Stimulated activated naive B cell treated with anti-CD40 and anti-IgM and Interleukin-4, amounts not matched to agents 10 μg/mL and 1 μg/mL and 100 μg/mL, for 72 hours (primary cell): Measurements from ENCODE around the gene NPAT.
A peak's percentile ranks its signal among the peaks of the same experiment; 100 is the strongest.
"Not testable (repeated sequence)": the region's sequence is repeated elsewhere in the genome, so short reads cannot be mapped to it uniquely, and the experiment has no call there.

ENCODE experiments used
- ATAC-seq, 2 donors: fragments of 150-1000 bp; cut with Tn5 transposase; replicated peaks; 2 replicates each; pipeline ENCODE4 v1.10.0; 2021; ENCODE audit warnings: moderate library complexity in 1 of 2
- DNase-seq: peaks from one replicate; pipeline ENCODE4 v3.0.0; 2021
- H3K27ac Mint-ChIP-seq: one replicate; pipeline ENCODE4 v1.8.0; 2022; ENCODE audit warnings: mild to moderate bottlenecking, mixed read lengths
- H3K27me3 Mint-ChIP-seq, 2 donors: one replicate each; pipeline ENCODE4 v1.8.0; 2022; ENCODE audit warnings: mixed read lengths in 2 of 2
- H3K36me3 Mint-ChIP-seq, 2 donors: one replicate each; pipeline ENCODE4 v1.8.0; 2022; ENCODE audit warnings: mixed read lengths in 2 of 2, mild to moderate bottlenecking in 1 of 2
- H3K4me1 Mint-ChIP-seq, 2 donors: one replicate each; pipeline ENCODE4 v1.8.0; 2022; ENCODE audit warnings: mixed read lengths in 2 of 2, mild to moderate bottlenecking in 1 of 2
- H3K4me3 Mint-ChIP-seq, 2 donors: one replicate each; pipeline ENCODE4 v1.8.0; 2022; ENCODE audit warnings: mild to moderate bottlenecking in 2 of 2, mixed read lengths in 2 of 2, moderate library complexity in 1 of 2
- H3K9me3 Mint-ChIP-seq, 2 donors: one replicate each; pipeline ENCODE4 v1.8.0; 2022; ENCODE audit warnings: mixed read lengths in 2 of 2, mild to moderate bottlenecking in 1 of 2

NPAT gene

DNA sequence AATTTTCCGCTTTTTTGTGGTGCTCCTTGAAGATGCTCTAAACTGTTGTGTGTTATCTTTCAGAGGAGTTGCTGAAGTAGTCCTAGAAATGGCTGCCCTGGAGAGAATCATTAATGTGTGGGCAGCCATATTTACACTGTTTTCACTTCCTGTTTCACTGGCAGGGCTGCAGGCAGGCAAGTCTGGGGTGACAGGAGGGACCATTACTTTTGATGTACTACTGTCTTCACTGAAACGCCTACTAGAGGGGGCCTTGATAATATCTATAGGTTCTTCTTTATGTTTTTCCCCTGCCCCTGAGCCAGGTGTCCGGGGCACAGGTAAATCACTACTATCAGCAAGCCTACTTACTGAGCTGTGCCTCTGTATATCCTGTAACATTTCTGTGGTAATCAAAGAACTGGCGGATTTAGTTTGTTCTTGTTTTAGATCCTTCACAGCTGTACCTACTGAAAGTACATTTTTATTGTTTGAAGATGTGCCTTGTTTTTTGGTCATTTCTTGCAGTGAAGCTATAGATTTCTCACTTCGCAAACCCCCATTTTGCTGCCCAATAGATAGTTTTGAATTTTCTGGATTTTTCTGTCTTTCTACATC lies 61.4 kb downstream of the NPAT start:
- H3K4me3 Mint-ChIP-seq = no peak overlapping the region
- H3K4me1 Mint-ChIP-seq = peaks cover 11 to 13% of the 10 kb centered on the region in 2 donors
- no peaks in the 10 kb centered on the region for H3K27me3 Mint-ChIP-seq
- no peaks in the 10 kb centered on the region for H3K9me3 Mint-ChIP-seq
- DNase-seq = peak; percentile 47
- H3K27ac Mint-ChIP-seq = peak overlapping the region; percentile 80
- H3K36me3 Mint-ChIP-seq = peaks cover 24 to 30% of the 10 kb centered on the region in 2 donors
- peak; percentile 100 for ATAC-seq

DNA sequence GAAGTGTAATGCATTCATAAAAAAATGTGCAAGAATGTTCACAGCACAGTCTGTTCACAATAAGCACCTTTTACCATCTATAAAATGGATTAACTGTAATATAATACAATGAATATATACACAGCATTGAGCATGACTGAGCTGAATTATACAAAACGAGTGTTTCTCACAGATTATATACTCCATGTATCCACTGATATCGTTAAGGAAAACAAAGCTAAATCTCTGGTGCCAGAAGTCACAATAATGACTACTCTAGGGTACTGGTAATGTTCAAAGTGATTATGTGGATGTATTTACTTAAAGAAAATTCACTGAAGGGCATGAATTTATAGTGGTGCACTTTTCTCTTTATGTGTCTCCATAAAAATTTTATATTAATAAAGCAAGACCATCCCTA lies 67.8 kb downstream of the NPAT start:
- Mint-ChIP-seq H3K36me3 (peaks cover 21 to 34% of the 10 kb centered on the region in 2 donors), H3K4me3 (no peak overlapping the region), H3K4me1 (no peaks in the 10 kb centered on the region), H3K27me3 (no peaks in the 10 kb centered on the region), H3K9me3 (no peaks in the 10 kb centered on the region), H3K27ac (no peak overlapping the region)
- ATAC-seq = no peak
- no peak for DNase-seq

DNA sequence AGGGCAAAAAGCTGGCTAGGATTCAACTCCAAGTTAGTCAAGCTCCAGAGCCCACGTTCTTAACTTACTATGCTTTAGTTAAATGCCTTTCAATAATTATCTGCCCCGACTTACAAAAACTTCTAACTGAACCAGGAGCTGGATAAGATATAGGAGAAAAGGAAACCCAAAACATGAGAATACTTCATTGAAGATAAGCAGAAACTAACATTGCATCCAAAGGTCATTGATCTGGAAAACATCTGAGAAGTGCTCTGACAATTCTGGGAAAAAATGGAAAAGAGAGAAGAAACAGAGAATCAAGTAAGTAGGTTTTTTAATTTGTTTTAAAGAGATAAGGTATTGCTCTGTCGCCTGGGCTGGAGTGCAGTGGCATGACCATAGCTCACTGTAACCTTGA lies 73.9 kb downstream of the NPAT start:
- peaks cover 44 to 61% of the 10 kb centered on the region in 2 donors for H3K36me3 Mint-ChIP-seq
- H3K27ac Mint-ChIP-seq = no peak overlapping the region
- no peaks in the 10 kb centered on the region for H3K9me3 Mint-ChIP-seq
- H3K27me3 Mint-ChIP-seq = no peaks in the 10 kb centered on the region
- DNase-seq (no peak), ATAC-seq (no peak)
- no peak overlapping the region for H3K4me3 Mint-ChIP-seq
- no peaks in the 10 kb centered on the region for H3K4me1 Mint-ChIP-seq

DNA sequence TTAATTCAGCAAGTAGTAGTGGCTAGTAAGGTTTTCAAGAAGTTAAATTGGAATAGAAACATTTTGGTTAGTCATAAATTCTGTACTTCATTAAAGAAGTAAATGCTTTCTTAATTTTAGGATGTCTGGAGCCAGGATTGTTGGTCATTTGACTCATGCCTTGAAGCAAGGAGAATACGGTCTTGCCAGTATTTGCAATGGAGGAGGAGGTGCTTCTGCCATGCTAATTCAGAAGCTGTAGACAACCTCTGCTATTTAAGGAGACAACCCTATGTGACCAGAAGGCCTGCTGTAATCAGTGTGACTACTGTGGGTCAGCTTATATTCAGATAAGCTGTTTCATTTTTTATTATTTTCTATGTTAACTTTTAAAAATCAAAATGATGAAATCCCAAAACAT lies 75.3 kb downstream of the NPAT start:
- H3K9me3 Mint-ChIP-seq = no peaks in the 10 kb centered on the region
- H3K36me3 Mint-ChIP-seq = peaks cover 44 to 61% of the 10 kb centered on the region in 2 donors
- no peak overlapping the region for H3K27ac Mint-ChIP-seq
- no peaks in the 10 kb centered on the region for H3K27me3 Mint-ChIP-seq
- H3K4me3 Mint-ChIP-seq = no peak overlapping the region
- ATAC-seq (no peak), DNase-seq (no peak)
- no peaks in the 10 kb centered on the region for H3K4me1 Mint-ChIP-seq

DNA sequence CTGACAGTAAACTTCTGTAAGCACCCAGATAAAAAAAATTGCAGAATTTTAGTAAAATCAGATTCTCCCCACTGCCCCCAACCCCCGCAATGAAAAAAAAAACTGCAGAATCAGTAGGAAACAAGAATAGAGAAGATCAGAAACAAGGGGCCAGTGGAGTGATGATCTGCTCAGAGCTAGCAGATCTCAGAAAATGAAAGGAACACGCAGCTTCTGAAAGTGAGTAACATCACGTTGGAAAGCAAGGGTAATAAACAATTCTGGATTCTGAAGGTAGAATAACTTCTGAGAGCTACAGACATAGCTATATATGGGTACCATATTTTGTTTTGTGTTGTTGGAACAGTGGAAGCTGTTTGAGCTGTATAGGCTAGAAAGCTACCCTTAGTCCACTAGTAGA lies 77.8 kb downstream of the NPAT start:
- no peaks in the 10 kb centered on the region for H3K27me3 Mint-ChIP-seq
- no peaks in the 10 kb centered on the region for H3K9me3 Mint-ChIP-seq
- no peak overlapping the region for H3K27ac Mint-ChIP-seq
- no peak for DNase-seq
- ATAC-seq = no peak
- H3K4me1 Mint-ChIP-seq = no peaks in the 10 kb centered on the region
- no peak overlapping the region for H3K4me3 Mint-ChIP-seq
- peaks cover 39 to 58% of the 10 kb centered on the region in 2 donors for H3K36me3 Mint-ChIP-seq

DNA sequence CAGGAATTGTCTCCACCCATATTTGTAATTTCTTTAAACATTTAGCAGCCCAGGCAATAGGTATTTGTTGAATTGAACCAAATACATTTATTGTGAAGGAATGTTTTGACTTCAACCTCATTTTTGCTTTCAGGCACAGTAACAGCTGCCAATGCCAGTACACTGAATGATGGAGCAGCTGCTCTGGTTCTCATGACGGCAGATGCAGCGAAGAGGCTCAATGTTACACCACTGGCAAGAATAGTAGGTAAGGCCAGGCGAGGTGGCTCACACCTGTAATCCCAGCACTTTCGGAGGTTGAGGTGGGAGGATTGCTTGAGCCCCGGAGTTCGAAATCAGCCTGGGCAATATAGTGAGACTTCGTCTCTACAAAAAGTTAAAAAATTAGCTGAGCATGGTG lies 80.1 kb downstream of the NPAT start:
- no peaks in the 10 kb centered on the region for H3K27me3 Mint-ChIP-seq
- peaks cover 32 to 50% of the 10 kb centered on the region in 2 donors for H3K36me3 Mint-ChIP-seq
- ATAC-seq (no peak), DNase-seq (no peak)
- H3K27ac Mint-ChIP-seq = no peak overlapping the region
- H3K9me3 Mint-ChIP-seq = no peaks in the 10 kb centered on the region
- no peak overlapping the region for H3K4me3 Mint-ChIP-seq
- H3K4me1 Mint-ChIP-seq = peaks cover 1% of the 10 kb centered on the region in 2 donors

DNA sequence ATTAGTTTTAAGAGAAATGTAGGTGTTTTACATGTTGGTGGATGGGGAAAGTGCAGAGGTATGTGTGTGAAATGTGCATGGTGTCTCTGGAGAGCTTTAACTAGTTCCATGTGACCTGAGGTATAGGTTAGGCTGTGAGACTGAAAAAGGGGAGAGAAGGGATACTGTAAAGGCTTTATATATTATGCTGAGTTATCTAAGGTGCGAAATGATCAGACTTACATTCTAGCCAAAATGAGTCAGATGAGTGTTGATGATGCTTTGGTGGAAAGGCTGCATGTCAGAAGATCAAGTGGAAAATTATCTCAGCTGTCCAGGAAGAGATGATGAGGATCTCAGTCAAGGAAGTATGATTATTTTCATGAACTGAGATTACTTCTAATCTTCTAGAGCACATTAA lies 85.2 kb downstream of the NPAT start:
- no peak for DNase-seq
- peak in 1 of 2 donors; percentile 22 for ATAC-seq
- Mint-ChIP-seq H3K27me3 (no peaks in the 10 kb centered on the region), H3K9me3 (no peaks in the 10 kb centered on the region), H3K4me1 (peaks cover 8 to 18% of the 10 kb centered on the region in 2 donors), H3K27ac (no peak overlapping the region), H3K4me3 (no peak overlapping the region), H3K36me3 (peaks cover 30 to 40% of the 10 kb centered on the region in 2 donors)

DNA sequence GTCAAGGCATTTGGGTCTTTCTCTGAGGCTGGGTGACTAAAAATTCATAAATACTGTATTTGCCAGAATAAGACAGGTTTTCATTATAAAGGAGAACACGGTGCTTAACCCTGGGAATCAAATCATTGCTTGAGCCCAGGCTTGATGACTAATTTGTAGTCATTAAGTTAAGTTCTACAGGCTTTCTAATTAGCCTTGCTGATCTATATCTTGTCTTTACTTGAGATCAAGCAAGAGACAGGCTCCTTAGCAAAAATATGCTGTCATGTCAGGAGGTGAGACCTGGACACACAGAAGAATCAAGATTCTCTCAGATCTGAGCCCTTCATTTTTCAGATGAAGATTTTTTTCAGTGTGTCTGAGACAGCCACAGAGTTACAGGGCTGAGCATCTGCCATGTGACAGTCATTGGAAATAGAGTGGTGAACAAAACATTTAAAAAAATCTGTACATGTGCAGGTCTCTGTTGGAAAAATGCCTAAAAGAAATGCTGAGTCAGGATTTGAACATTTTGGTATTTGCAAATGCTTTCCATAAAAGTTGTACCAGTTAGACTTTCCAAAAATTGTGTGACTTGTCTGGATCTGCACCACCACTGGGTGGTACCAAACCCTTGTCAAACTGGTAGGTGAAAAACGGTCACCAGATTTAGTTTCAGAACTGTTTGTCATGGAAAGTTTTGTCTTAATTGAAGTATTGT lies 86.4 kb downstream of the NPAT start:
- no peak for DNase-seq
- Mint-ChIP-seq H3K36me3 (peaks cover 32 to 36% of the 10 kb centered on the region in 2 donors), H3K27ac (peak overlapping the region; percentile 25), H3K4me1 (peaks cover 8 to 18% of the 10 kb centered on the region in 2 donors), H3K27me3 (no peaks in the 10 kb centered on the region), H3K9me3 (no peaks in the 10 kb centered on the region), H3K4me3 (no peak overlapping the region)
- ATAC-seq = peak; percentile 55 to 61

DNA sequence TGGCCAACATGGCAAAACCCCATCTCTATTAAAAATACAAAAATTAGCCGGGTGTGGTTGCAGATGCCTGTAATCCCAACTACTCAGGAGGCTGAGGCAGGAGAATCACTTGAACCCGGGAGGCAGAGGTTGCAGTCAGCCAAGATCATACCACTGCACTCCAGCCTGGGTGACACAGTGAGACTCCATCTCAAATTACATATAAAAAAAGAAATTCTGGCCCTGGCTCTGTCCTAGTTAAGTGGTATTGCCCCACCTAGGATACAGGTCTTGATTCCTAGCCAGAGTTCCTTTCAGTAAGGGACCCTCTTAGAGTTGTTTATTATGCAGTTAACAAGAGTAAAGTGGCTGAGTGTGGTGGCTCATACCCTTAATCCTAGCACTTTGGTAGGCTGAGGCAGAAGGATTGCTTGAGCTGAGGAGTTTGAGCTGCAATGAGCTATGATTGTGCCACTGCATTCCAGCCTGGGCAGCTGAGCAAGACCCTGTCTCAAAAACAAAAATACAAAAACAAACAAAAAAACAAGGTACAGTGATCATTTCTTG lies 89.4 kb downstream of the NPAT start:
- DNase-seq, H3K27ac Mint-ChIP-seq, H3K27me3 Mint-ChIP-seq, H3K4me3 Mint-ChIP-seq, ATAC-seq, H3K9me3 Mint-ChIP-seq: not testable (repeated sequence)
- H3K36me3 Mint-ChIP-seq = peaks cover 27 to 34% of the 10 kb centered on the region in 2 donors
- peaks cover 8 to 18% of the 10 kb centered on the region in 2 donors for H3K4me1 Mint-ChIP-seq

DNA sequence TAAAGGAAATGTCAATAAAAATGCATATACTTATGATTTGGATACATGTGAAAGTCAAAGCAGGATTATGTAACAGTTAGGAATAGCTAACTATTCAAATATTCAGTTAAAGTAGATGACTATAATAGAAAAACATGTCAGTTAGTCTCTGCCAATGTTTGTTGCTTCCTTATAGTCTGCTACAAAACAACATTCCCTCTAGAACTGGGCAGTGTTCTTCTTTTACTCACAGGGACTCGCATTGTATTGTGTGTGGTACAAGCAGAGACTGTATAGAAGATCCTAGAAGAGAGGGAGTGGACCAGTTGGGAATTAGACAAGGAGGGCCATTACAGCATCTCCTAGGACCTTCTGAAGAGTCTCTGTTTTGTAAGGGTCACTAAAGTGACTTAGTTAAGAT lies 90.4 kb downstream of the NPAT start:
- no peak overlapping the region for H3K4me3 Mint-ChIP-seq
- H3K27me3 Mint-ChIP-seq = no peaks in the 10 kb centered on the region
- DNase-seq (no peak), ATAC-seq (no peak)
- H3K9me3 Mint-ChIP-seq = no peaks in the 10 kb centered on the region
- peaks cover 3 to 13% of the 10 kb centered on the region in 2 donors for H3K4me1 Mint-ChIP-seq
- no peak overlapping the region for H3K27ac Mint-ChIP-seq
- H3K36me3 Mint-ChIP-seq = peaks cover 29 to 35% of the 10 kb centered on the region in 2 donors

DNA sequence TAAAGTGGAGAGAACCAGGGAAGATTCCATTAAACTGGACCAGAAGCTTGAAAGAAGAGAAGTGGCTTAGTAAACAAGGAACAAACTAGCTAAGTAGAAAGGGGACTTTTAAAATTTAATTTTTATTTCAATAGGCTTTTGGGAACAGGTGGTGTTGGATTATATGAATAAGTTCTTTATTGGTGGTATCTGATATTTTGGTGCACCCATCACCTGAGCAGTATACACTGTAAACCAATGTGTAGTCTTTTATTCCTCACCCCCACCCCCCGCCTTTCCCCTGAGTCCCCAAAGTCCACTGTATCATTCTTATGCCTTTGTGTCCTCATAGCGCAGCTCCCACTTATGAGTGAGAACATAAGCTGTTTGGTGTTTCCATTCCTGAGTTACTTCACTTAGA lies 93.7 kb downstream of the NPAT start:
- ATAC-seq = no peak
- Mint-ChIP-seq H3K27ac (no peak overlapping the region), H3K27me3 (no peaks in the 10 kb centered on the region), H3K4me1 (peaks cover 11 to 18% of the 10 kb centered on the region in 2 donors), H3K4me3 (no peak overlapping the region), H3K36me3 (peaks cover 31 to 43% of the 10 kb centered on the region in 2 donors), H3K9me3 (peaks cover 0 to 1% of the 10 kb centered on the region in 2 donors)
- no peak for DNase-seq

DNA sequence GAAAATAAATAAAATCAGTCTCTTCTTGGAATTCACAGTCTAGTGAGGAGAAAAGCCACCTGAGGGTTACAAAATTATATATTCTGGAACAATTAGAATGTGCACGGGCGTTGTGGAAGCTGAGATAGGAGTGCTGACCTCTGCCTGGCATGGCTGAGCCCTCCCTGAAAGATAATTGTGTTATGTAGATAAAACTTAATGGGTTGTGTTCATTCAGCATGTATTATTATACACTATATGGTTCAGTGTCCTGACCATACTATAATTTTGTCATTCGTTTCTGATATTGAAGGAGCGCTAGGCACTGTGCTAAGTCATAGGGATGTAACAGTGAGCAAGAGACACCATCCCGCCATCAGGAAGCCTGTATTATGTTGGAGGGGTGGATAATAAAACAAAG lies 97.3 kb downstream of the NPAT start:
- Mint-ChIP-seq H3K4me3 (no peak overlapping the region), H3K4me1 (peaks cover 21 to 39% of the 10 kb centered on the region in 2 donors), H3K27me3 (no peaks in the 10 kb centered on the region), H3K36me3 (peaks cover 27 to 43% of the 10 kb centered on the region in 2 donors), H3K9me3 (peaks cover 0 to 1% of the 10 kb centered on the region in 2 donors), H3K27ac (no peak overlapping the region)
- ATAC-seq = no peak
- DNase-seq = no peak

DNA sequence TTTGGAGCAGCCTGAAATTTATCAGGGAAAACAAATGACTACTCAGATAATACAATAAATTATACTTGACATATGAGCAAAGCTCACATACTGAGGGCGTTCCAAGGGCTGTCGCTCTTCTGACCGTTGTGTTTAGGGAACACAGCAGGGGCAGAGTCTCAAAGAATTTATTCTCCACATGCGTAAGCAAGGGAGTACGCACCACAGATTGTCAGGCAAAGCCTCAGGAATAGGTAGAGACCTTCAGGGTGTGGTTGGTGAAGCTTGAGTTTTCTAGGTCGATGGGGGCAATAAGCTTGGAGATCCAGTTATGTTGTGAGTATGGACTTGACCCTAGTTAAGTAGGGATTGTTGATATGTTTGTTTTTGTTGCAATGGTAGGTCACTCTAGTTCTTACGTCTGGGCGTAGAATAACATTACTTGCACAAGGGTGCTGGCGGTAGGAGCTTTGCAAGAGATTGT lies 100.2 kb downstream of the NPAT start:
- Mint-ChIP-seq H3K9me3 (peaks cover 0 to 1% of the 10 kb centered on the region in 2 donors), H3K27me3 (no peaks in the 10 kb centered on the region), H3K4me1 (peaks cover 21 to 39% of the 10 kb centered on the region in 2 donors), H3K4me3 (peak overlapping the region; percentile 92 to 93), H3K27ac (peak overlapping the region; percentile 92), H3K36me3 (peaks cover 15 to 26% of the 10 kb centered on the region in 2 donors)
- ATAC-seq (no peak), DNase-seq (no peak)

DNA sequence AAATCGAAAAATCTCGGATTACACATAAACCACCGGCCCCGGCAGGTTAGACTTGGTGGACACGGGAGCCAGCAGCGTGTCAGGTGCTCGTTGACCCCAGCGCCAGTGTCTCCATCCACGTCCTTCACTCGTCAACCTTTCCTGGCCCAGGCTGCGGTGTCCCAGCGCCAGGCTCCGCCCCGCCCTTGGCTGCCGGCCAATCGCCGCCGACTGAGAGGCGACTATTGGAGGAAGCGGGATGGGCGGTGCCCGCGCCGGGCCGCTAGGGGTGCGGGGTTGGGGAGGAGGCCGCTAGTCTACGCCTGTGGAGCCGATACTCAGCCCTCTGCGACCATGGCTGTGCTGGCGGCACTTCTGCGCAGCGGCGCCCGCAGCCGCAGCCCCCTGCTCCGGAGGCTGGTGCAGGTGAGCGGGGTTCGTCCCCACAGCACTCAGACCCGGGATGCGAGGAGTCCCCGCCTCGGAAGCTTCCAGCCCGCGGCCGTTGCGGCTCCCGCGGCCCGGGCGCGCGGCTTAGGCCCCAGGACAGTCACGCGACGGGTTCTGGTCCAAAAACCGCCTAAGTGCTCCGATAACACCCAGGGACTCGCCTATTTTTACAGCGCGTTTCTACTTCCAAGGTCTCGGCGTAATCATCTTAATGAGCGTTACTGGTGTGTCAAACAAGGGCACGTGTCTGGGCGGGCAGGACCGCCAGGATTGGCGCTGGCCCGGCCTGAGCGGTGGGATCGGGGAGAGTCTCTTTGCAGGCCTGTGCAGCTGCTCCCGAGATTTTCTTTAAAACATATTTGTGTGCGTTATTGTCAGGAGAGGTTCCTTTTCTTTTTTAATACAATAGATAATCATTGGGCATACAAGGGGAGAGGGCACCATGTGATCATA lies 100.9 kb downstream of the NPAT start, which contains the start of gene ACAT1:
TSS of gene ACAT1 (plus strand) at position 294 of the 882 bp plus-strand sequence. CDS start at position 334, 40 bp downstream.
- Mint-ChIP-seq H3K27me3 (no peaks in the 10 kb centered on the region), H3K36me3 (peaks cover 15 to 24% of the 10 kb centered on the region in 2 donors), H3K27ac (peak within 1 kb of the TSS; percentile 92), H3K9me3 (peaks cover 0 to 1% of the 10 kb centered on the region in 2 donors), H3K4me1 (peaks cover 21 to 39% of the 10 kb centered on the region in 2 donors), H3K4me3 (peak within 1 kb of the TSS; percentile 92 to 93)
- DNase-seq (peak; percentile 94), ATAC-seq (peak; percentile 99)
